ENCODE results near the gene LDB2. TPM values are rescaled to one million over a fixed set of nuclear protein-coding genes. Genes with fewer than 3 reads are reported as not detected.

LDB2 gene
- total and polyA plus RNA-seq, 2 of the 8 experiments (the other 6 are each of a cell fraction or from before 2014, with no cell fraction given), result 57.0 to 140 TPM

DNA sequence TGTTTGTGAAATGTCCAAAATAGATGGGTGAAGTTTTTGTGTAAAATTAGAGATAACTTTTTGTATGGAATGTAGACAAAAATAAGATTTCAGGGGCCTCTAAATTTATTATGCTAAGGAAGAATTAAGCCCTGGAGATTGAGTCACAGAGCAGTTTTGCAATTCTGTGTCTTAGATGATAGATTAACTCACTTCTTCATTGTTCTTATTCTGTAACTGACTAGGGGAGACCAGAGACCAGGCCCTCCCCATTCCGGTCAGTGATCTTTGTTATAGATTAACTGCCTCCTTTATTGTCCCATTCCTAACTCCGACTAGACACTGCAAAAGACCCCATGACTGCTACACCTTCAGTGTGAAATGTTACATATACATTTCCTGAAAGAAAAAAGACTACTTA is 433.8 kb downstream of the LDB2 start (continued):
- TF ChIP-seq, protein P1, sequence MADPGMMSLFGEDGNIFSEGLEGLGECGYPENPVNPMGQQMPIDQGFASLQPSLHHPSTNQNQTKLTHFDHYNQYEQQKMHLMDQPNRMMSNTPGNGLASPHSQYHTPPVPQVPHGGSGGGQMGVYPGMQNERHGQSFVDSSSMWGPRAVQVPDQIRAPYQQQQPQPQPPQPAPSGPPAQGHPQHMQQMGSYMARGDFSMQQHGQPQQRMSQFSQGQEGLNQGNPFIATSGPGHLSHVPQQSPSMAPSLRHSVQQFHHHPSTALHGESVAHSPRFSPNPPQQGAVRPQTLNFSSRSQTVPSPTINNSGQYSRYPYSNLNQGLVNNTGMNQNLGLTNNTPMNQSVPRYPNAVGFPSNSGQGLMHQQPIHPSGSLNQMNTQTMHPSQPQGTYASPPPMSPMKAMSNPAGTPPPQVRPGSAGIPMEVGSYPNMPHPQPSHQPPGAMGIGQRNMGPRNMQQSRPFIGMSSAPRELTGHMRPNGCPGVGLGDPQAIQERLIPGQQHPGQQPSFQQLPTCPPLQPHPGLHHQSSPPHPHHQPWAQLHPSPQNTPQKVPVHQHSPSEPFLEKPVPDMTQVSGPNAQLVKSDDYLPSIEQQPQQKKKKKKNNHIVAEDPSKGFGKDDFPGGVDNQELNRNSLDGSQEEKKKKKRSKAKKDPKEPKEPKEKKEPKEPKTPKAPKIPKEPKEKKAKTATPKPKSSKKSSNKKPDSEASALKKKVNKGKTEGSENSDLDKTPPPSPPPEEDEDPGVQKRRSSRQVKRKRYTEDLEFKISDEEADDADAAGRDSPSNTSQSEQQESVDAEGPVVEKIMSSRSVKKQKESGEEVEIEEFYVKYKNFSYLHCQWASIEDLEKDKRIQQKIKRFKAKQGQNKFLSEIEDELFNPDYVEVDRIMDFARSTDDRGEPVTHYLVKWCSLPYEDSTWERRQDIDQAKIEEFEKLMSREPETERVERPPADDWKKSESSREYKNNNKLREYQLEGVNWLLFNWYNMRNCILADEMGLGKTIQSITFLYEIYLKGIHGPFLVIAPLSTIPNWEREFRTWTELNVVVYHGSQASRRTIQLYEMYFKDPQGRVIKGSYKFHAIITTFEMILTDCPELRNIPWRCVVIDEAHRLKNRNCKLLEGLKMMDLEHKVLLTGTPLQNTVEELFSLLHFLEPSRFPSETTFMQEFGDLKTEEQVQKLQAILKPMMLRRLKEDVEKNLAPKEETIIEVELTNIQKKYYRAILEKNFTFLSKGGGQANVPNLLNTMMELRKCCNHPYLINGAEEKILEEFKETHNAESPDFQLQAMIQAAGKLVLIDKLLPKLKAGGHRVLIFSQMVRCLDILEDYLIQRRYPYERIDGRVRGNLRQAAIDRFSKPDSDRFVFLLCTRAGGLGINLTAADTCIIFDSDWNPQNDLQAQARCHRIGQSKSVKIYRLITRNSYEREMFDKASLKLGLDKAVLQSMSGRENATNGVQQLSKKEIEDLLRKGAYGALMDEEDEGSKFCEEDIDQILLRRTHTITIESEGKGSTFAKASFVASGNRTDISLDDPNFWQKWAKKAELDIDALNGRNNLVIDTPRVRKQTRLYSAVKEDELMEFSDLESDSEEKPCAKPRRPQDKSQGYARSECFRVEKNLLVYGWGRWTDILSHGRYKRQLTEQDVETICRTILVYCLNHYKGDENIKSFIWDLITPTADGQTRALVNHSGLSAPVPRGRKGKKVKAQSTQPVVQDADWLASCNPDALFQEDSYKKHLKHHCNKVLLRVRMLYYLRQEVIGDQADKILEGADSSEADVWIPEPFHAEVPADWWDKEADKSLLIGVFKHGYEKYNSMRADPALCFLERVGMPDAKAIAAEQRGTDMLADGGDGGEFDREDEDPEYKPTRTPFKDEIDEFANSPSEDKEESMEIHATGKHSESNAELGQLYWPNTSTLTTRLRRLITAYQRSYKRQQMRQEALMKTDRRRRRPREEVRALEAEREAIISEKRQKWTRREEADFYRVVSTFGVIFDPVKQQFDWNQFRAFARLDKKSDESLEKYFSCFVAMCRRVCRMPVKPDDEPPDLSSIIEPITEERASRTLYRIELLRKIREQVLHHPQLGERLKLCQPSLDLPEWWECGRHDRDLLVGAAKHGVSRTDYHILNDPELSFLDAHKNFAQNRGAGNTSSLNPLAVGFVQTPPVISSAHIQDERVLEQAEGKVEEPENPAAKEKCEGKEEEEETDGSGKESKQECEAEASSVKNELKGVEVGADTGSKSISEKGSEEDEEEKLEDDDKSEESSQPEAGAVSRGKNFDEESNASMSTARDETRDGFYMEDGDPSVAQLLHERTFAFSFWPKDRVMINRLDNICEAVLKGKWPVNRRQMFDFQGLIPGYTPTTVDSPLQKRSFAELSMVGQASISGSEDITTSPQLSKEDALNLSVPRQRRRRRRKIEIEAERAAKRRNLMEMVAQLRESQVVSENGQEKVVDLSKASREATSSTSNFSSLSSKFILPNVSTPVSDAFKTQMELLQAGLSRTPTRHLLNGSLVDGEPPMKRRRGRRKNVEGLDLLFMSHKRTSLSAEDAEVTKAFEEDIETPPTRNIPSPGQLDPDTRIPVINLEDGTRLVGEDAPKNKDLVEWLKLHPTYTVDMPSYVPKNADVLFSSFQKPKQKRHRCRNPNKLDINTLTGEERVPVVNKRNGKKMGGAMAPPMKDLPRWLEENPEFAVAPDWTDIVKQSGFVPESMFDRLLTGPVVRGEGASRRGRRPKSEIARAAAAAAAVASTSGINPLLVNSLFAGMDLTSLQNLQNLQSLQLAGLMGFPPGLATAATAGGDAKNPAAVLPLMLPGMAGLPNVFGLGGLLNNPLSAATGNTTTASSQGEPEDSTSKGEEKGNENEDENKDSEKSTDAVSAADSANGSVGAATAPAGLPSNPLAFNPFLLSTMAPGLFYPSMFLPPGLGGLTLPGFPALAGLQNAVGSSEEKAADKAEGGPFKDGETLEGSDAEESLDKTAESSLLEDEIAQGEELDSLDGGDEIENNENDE (IDR thresholded peaks at IDR 0.05; ENCODE audit: insufficient replicate concordance, low read length), result no peak
- no peak for TF ChIP-seq GABPA (IDR thresholded peaks at IDR 0.05; ENCODE audit: borderline replicate concordance, insufficient read depth, low read length)
- TF ChIP-seq MAFK (IDR thresholded peaks at IDR 0.05; ENCODE audit: low read depth, low read length), result no peak

Data from H1 (cell line).